PC-9 (cell line): ENCODE data around the gene CCDC24. TPM values are rescaled to one million over a fixed set of nuclear protein-coding genes. Genes with fewer than 3 reads are reported as not detected.

Experiments
- BruUV-seq: library from RNA; stranded (reverse); fragments of 400-500 nt; replicated peaks from 2 replicates; lab custom pipeline; 2021; lab: Mats Ljungman, UMichigan
- CTCF ChIA-PET: fragments of 300-600 bp; sonication (Branson Sonifier 250); formaldehyde crosslinking; loops from one replicate; lab custom pipeline; 2022; ENCODE audit warnings: antibody characterized with exemption; lab: Charles Lee
- POLR2A ChIA-PET: fragments of 300-600 bp; sonication (Branson Sonifier 250); formaldehyde crosslinking; loops from one replicate; lab custom pipeline; 2022; ENCODE audit warnings: antibody characterized with exemption; ENCODE audit not compliant: unreplicated experiment; lab: Charles Lee
- DNase-seq, 2 experiments: peaks; one replicate each; pipeline versions ENCODE4 v3.0.0 to v3.0.0-alpha.2; 2015 to 2022; ENCODE audit warnings: mixed read lengths in 1 of 2
- H2AFZ ChIP-seq: fragments of 200-600 bp; sonication (generic); 2 replicates; pipeline ENCODE4 v1.8.1; 2017; ENCODE audit warnings: antibody characterized with exemption
- H3F3A ChIP-seq: fragments of 200-600 bp; sonication (generic); 2 replicates; pipeline ENCODE4 v1.8.1; 2017; ENCODE audit warnings: antibody characterized with exemption, mild to moderate bottlenecking, low read depth; ENCODE audit not compliant: insufficient read depth
- H3K27ac ChIP-seq: fragments of 200-600 bp; sonication (generic); 2 replicates; pipeline ENCODE4 v1.6.1; 2016; ENCODE audit warnings: mixed run types
- H3K27me3 ChIP-seq: fragments of 200-600 bp; sonication (generic); 2 replicates; pipeline ENCODE4 v1.6.1; 2016; ENCODE audit warnings: low read depth, mixed run types; ENCODE audit not compliant: insufficient read depth
- H3K36me3 ChIP-seq: fragments of 200-600 bp; sonication (generic); 2 replicates; pipeline ENCODE4 v1.6.1; 2016; ENCODE audit warnings: low read depth, mixed run types
- H3K4me1 ChIP-seq: fragments of 200-600 bp; sonication (generic); replicated peaks from 2 replicates; pipeline ENCODE4 v1.6.1; 2016; ENCODE audit warnings: mixed run types; ENCODE audit not compliant: insufficient read depth
- H3K4me2 ChIP-seq: fragments of 200-600 bp; sonication (generic); 2 replicates; pipeline ENCODE4 v1.6.1; 2017; ENCODE audit warnings: mixed run types
- H3K4me3 ChIP-seq: fragments of 200-600 bp; sonication (generic); 2 replicates; pipeline ENCODE4 v1.6.1; 2016; ENCODE audit warnings: mixed run types
- H3K79me2 ChIP-seq: fragments of 200-600 bp; sonication (generic); 2 replicates; pipeline ENCODE4 v1.6.1; 2017; ENCODE audit warnings: low read depth, mixed run types
- H3K9me2 ChIP-seq: fragments of 200-600 bp; sonication (generic); 2 replicates; pipeline ENCODE4 v1.8.1; 2017; ENCODE audit warnings: mild to moderate bottlenecking; ENCODE audit not compliant: insufficient read depth
- H3K9me3 ChIP-seq: fragments of 200-600 bp; sonication (generic); 2 replicates; pipeline ENCODE4 v1.8.1; 2016; ENCODE audit warnings: low read depth; ENCODE audit not compliant: insufficient read depth
- H4K20me1 ChIP-seq: fragments of 200-600 bp; sonication (generic); 2 replicates; pipeline ENCODE4 v1.8.1; 2017; ENCODE audit not compliant: insufficient read depth
- CTCF ChIP-seq: fragments of 200-600 bp; sonication (generic); conservative IDR thresholded peaks from 2 replicates; pipeline ENCODE4 v1.6.1; 2017; ENCODE audit warnings: mixed run types, antibody characterized with exemption, mild to moderate bottlenecking, moderate library complexity
- EZH2 ChIP-seq: fragments of 200-600 bp; sonication (generic); IDR thresholded peaks from 2 replicates; pipeline ENCODE4 v1.8.0; 2017; ENCODE audit warnings: antibody characterized with exemption, low read depth
- intact Hi-C: fragments of 100-400 bp; cut with micrococcal nuclease; formaldehyde crosslinking; loops from one replicate; pipeline ENCODE4 v1.10.0; 2022; ENCODE audit not compliant: unreplicated experiment
- total RNA-seq: library from RNA; stranded (reverse); gene quantifications from 2 replicates; pipeline ENCODE4 v1.2.3, GENCODE V29; 2021

CCDC24 gene
- total RNA-seq, 1 experiment from 2014 or later = 47.9 TPM

DNA sequence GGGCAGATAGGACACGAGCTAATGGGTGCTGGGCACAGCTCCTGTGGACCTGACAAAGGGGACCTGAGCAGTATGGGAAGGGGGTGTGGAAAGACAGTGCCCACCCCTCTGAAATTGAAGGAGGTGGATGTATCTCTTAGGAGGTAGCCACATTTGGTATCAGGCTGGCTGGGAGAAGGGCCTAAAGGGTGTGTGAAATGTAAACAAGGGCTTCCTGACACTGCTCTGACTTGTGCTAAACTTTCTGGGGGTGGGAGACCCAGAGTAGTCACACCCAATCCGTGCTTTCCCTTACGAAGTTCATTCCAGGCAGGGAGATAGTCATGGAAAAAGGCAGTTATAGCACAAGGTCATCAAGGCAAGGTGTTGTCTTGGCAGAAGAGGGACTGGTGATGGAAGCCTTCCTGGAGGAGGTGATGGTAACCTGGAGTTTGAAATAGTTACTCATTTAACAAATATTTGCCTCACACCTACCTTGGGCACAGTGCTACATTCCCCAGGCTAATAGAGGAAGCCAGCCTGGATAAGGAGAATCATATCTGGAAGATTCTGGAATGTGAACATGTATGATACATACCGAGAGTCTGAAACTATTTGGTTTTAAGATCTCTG is 5.3 kb upstream of the CCDC24 start:
- no peak overlapping the region for H3K4me3 ChIP-seq
- H3K36me3 ChIP-seq = peaks cover 12% of the 10 kb centered on the region; the same call in 1 of the 2 replicates
- H2AFZ ChIP-seq = no peak overlapping the region
- BruUV-seq = no TSS peak
- peaks cover 14% of the 10 kb centered on the region for H3K79me2 ChIP-seq
- peak in 1 of 2 experiments; percentile 30 for DNase-seq
- POLR2A ChIA-PET = no interaction called here
- CTCF ChIA-PET = no interaction called here
- peaks cover 3% of the 10 kb centered on the region; the same call in 1 of the 2 replicates for H4K20me1 ChIP-seq
- intact Hi-C loops = no loop called here
- no peaks in the 10 kb centered on the region for H3K9me3 ChIP-seq
- H3K27me3 ChIP-seq = no peaks in the 10 kb centered on the region
- no peak overlapping the region for H3K27ac ChIP-seq
- peaks cover 15% of the 10 kb centered on the region for H3K4me1 ChIP-seq
- TF ChIP-seq CTCF (no peak), EZH2 (no peak)
- H3K9me2 ChIP-seq = no peaks in the 10 kb centered on the region
- peaks cover 32% of the 10 kb centered on the region for H3F3A ChIP-seq
- no peak overlapping the region for H3K4me2 ChIP-seq

GRCh38 chr1:43986712-43987111 is 4.7 kb upstream of the CCDC24 start:
- BruUV-seq = no TSS peak
- ChIA-PET CTCF (no interaction called here), POLR2A (no interaction called here)
- Histone ChIP-seq H3K9me2 (no peaks in the 10 kb centered on the region), H2AFZ (no peak overlapping the region), H3K79me2 (peaks cover 9% of the 10 kb centered on the region; the same call in 1 of the 2 replicates), H4K20me1 (peaks cover 3% of the 10 kb centered on the region; the same call in 1 of the 2 replicates), H3K36me3 (peaks cover 12% of the 10 kb centered on the region; the same call in 1 of the 2 replicates), H3K4me3 (no peak overlapping the region), H3F3A (peaks cover 35% of the 10 kb centered on the region), H3K27me3 (no peaks in the 10 kb centered on the region), H3K9me3 (no peaks in the 10 kb centered on the region), H3K27ac (no peak overlapping the region), H3K4me1 (peaks cover 14% of the 10 kb centered on the region), H3K4me2 (no peak overlapping the region)
- TF ChIP-seq CTCF = no peak
- no peak for TF ChIP-seq EZH2
- no peak for DNase-seq
- intact Hi-C loops = no loop called here

- no peak overlapping the region for H2AFZ ChIP-seq
- DNase-seq = peak in 1 of 2 experiments; percentile 2
- H3K9me2 ChIP-seq = no peaks in the 10 kb centered on the region
- H3K79me2 ChIP-seq = peaks cover 3% of the 10 kb centered on the region; the same call in 1 of the 2 replicates
- peaks cover 12% of the 10 kb centered on the region; the same call in 1 of the 2 replicates for H3K36me3 ChIP-seq
- CTCF ChIA-PET = no interaction called here
- no peaks in the 10 kb centered on the region for H3K27me3 ChIP-seq
- H3K4me2 ChIP-seq = no peak overlapping the region
- intact Hi-C loops = no loop called here
- H3F3A ChIP-seq = peaks cover 41% of the 10 kb centered on the region
- no TSS peak for BruUV-seq
- H3K9me3 ChIP-seq = no peaks in the 10 kb centered on the region
- peaks cover 18% of the 10 kb centered on the region for H3K4me1 ChIP-seq
- peaks cover under 1% of the 10 kb centered on the region; the same call in 1 of the 2 replicates for H4K20me1 ChIP-seq
- H3K27ac ChIP-seq = 0 out of 2 replicates have a peak overlapping the region, but pooled peaks have one; percentile 10
- no peak overlapping the region for H3K4me3 ChIP-seq
- POLR2A ChIA-PET = interaction anchor here (0.6 kb wide), 1 partner anchor 563 kb away, joined by 6 read pairs; no protein-coding TSS in a partner anchor
- TF ChIP-seq CTCF = no peak
Measured at GRCh38 chr1:43987159-43987902, 4.1 kb upstream of the CCDC24 start.
